ENCODE measurements around the gene STXBP1. TPM values are rescaled to one million over a fixed set of nuclear protein-coding genes. Genes with fewer than 3 reads are reported as not detected.

STXBP1 gene
- polyA plus RNA-seq, 2 of the 4 experiments (the other 2 are of a cell fraction), result 13.3 to 22.6 TPM

DNA sequence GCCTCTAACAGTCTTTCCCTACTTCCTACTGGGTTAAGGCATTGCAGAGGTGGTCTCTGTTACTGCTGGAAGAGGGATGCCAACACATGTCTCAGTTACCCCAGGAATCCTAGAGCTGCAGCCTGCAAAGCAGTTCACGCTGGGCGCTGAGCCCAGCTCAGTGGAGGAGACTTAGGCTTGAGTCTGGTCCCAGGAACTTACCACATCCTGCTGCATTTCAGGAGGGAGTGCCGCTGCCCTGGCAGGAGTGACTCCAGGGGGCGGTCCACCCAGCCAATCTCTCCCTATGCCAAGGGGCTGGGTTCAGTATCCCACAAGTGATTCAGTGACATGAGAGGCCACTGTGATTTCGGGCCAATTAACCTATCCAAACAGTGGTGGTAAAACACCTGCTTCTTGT lies 111.4 kb downstream of the STXBP1 start:
- no peak overlapping the region for H3K27ac ChIP-seq
- no peak for DNase-seq (ENCODE audit: low read depth in 1 of 2, low spot score in 1 of 2)
- POLR2A ChIA-PET, result no interaction called here
- CTCF ChIA-PET, result interaction anchor here (0.6 to 15.7 kb wide), 6 partner anchors 11 to 159 kb away, joined by 3 to 243 read pairs (median 4); partner anchors contain the start of gene TOR2A
- FAIRE-seq, result no peak
- ATAC-seq, result no peak
- TF ChIP-seq TP53 (CRISPR knock-in tag; IDR thresholded peaks at IDR 0.05) (no peak), RARB (CRISPR knock-in tag; IDR thresholded peaks at IDR 0.05) (no peak), FOXS1 (CRISPR knock-in tag; IDR thresholded peaks at IDR 0.05) (no peak), BHLHE40 (IDR thresholded peaks at IDR 0.05; ENCODE audit: low read depth, low read length) (no peak), HOXA7 (CRISPR knock-in tag; IDR thresholded peaks at IDR 0.05) (no peak), HEYL (CRISPR knock-in tag; IDR thresholded peaks at IDR 0.05) (no peak), ESRRA (IDR thresholded peaks at IDR 0.05; ENCODE audit: borderline replicate concordance, low read length) (no peak), GATA3 (IDR thresholded peaks at IDR 0.05; ENCODE audit: borderline replicate concordance) (no peak), ZC3H11A (IDR thresholded peaks at IDR 0.05) (no peak), CBX2 (IDR thresholded peaks at IDR 0.05; ENCODE audit: borderline replicate concordance, low read depth) (no peak), RFX5 (IDR thresholded peaks at IDR 0.05) (no peak), FOSB (CRISPR knock-in tag; IDR thresholded peaks at IDR 0.05) (no peak), NFE2L2 (conservative IDR thresholded peaks at IDR 0.05; ENCODE audit: low read length) (no peak), SMC3 (IDR thresholded peaks at IDR 0.05) (no peak)
- TF ChIP-seq, protein P1, sequence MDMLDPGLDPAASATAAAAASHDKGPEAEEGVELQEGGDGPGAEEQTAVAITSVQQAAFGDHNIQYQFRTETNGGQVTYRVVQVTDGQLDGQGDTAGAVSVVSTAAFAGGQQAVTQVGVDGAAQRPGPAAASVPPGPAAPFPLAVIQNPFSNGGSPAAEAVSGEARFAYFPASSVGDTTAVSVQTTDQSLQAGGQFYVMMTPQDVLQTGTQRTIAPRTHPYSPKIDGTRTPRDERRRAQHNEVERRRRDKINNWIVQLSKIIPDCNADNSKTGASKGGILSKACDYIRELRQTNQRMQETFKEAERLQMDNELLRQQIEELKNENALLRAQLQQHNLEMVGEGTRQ (IDR thresholded peaks at IDR 0.05), result no peak
- TF ChIP-seq, protein P2, sequence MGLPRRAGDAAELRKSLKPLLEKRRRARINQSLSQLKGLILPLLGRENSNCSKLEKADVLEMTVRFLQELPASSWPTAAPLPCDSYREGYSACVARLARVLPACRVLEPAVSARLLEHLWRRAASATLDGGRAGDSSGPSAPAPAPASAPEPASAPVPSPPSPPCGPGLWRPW (IDR thresholded peaks at IDR 0.05), result no peak
- TF ChIP-seq, protein P3, sequence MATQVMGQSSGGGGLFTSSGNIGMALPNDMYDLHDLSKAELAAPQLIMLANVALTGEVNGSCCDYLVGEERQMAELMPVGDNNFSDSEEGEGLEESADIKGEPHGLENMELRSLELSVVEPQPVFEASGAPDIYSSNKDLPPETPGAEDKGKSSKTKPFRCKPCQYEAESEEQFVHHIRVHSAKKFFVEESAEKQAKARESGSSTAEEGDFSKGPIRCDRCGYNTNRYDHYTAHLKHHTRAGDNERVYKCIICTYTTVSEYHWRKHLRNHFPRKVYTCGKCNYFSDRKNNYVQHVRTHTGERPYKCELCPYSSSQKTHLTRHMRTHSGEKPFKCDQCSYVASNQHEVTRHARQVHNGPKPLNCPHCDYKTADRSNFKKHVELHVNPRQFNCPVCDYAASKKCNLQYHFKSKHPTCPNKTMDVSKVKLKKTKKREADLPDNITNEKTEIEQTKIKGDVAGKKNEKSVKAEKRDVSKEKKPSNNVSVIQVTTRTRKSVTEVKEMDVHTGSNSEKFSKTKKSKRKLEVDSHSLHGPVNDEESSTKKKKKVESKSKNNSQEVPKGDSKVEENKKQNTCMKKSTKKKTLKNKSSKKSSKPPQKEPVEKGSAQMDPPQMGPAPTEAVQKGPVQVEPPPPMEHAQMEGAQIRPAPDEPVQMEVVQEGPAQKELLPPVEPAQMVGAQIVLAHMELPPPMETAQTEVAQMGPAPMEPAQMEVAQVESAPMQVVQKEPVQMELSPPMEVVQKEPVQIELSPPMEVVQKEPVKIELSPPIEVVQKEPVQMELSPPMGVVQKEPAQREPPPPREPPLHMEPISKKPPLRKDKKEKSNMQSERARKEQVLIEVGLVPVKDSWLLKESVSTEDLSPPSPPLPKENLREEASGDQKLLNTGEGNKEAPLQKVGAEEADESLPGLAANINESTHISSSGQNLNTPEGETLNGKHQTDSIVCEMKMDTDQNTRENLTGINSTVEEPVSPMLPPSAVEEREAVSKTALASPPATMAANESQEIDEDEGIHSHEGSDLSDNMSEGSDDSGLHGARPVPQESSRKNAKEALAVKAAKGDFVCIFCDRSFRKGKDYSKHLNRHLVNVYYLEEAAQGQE (IDR thresholded peaks at IDR 0.05), result no peak
- TF ChIP-seq, protein P4, sequence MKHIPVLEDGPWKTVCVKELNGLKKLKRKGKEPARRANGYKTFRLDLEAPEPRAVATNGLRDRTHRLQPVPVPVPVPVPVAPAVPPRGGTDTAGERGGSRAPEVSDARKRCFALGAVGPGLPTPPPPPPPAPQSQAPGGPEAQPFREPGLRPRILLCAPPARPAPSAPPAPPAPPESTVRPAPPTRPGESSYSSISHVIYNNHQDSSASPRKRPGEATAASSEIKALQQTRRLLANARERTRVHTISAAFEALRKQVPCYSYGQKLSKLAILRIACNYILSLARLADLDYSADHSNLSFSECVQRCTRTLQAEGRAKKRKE (CRISPR knock-in tag; IDR thresholded peaks at IDR 0.05; ENCODE audit: low read depth), result no peak
- 88% methylated on average over 5 of the region's 5 CpGs for WGBS (ENCODE audit: missing lambda C conversion rate)
- no peak overlapping the region for H3K4me3 ChIP-seq
- H3K4me2 ChIP-seq, result no peak overlapping the region
- no peaks in the 10 kb centered on the region for H3K9me3 ChIP-seq
- H3K4me1 ChIP-seq, result peaks cover 25% of the 10 kb centered on the region

DNA sequence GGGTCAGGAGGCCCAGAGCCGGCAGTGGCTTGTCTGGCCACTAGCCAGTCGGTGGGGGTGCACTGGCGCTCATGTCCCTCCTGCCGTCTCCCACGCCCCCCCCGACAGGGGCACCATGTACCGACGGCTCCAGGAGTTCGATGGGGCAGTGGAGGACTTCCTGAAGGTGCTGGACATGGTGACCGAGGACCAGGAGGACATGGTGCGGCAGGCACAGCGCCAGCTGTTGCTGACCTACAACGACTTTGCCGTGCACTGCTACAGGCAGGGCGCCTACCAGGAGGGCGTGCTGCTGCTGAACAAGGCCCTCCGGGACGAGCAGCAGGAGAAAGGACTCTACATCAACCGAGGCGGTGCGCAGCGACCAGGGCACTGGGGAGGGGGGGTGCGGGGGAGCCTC lies 111.9 kb downstream of the STXBP1 start:
- H3K4me1 ChIP-seq, result peaks cover 25% of the 10 kb centered on the region
- no peak overlapping the region for H3K4me3 ChIP-seq
- ATAC-seq, result no peak
- WGBS (ENCODE audit: missing lambda C conversion rate), result 70% methylated on average over 13 of the region's 23 CpGs
- H3K27ac ChIP-seq, result no peak overlapping the region
- CTCF ChIA-PET, result interaction anchor here (0.6 to 15.7 kb wide), 10 partner anchors 10 to 257 kb away, joined by 3 to 243 read pairs (median 4); partner anchors contain the start of genes CDK9 and TOR2A
- POLR2A ChIA-PET, result no interaction called here
- FAIRE-seq, result no peak
- no peak for DNase-seq (ENCODE audit: low read depth in 1 of 2, low spot score in 1 of 2)
- no peak overlapping the region for H3K4me2 ChIP-seq
- no peaks in the 10 kb centered on the region for H3K9me3 ChIP-seq
- TF ChIP-seq CHD2 (IDR thresholded peaks at IDR 0.05; ENCODE audit: low read length, partially characterized antibody) (no peak), HEYL (CRISPR knock-in tag; IDR thresholded peaks at IDR 0.05) (no peak), FOSL2 (IDR thresholded peaks at IDR 0.05) (no peak), FOSL2 (CRISPR knock-in tag; IDR thresholded peaks at IDR 0.05) (no peak), PHF8 (IDR thresholded peaks at IDR 0.05; ENCODE audit: borderline replicate concordance, low read depth) (no peak), CEBPB (IDR thresholded peaks at IDR 0.05) (no peak), HOXB13 (CRISPR knock-in tag; IDR thresholded peaks at IDR 0.05; ENCODE audit: low read depth) (no peak), CBX2 (IDR thresholded peaks at IDR 0.05; ENCODE audit: borderline replicate concordance, low read depth) (no peak)
- TF ChIP-seq, protein P3 (IDR thresholded peaks at IDR 0.05), result no peak
- TF ChIP-seq, protein P5, sequence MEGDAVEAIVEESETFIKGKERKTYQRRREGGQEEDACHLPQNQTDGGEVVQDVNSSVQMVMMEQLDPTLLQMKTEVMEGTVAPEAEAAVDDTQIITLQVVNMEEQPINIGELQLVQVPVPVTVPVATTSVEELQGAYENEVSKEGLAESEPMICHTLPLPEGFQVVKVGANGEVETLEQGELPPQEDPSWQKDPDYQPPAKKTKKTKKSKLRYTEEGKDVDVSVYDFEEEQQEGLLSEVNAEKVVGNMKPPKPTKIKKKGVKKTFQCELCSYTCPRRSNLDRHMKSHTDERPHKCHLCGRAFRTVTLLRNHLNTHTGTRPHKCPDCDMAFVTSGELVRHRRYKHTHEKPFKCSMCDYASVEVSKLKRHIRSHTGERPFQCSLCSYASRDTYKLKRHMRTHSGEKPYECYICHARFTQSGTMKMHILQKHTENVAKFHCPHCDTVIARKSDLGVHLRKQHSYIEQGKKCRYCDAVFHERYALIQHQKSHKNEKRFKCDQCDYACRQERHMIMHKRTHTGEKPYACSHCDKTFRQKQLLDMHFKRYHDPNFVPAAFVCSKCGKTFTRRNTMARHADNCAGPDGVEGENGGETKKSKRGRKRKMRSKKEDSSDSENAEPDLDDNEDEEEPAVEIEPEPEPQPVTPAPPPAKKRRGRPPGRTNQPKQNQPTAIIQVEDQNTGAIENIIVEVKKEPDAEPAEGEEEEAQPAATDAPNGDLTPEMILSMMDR (IDR thresholded peaks at IDR 0.05), result no peak
